OCI-LY3 (cell line): ENCODE measurements around the gene PAM.

Experiments
- CTCF ChIP-seq: fragments of 200-600, 300-600 bp; sonication (generic); IDR thresholded peaks from 2 replicates; pipeline ENCODE4 v1.5.1; 2014; ENCODE audit warnings: antibody characterized with exemption, low read length, low read depth
- EZH2phosphoT487 ChIP-seq: fragments of 200-600 bp; shearing (Covaris generic); IDR thresholded peaks from 2 replicates; pipeline ENCODE4 v1.6.1; 2018; ENCODE audit warnings: antibody characterized with exemption, mixed run types, low read depth

DNA sequence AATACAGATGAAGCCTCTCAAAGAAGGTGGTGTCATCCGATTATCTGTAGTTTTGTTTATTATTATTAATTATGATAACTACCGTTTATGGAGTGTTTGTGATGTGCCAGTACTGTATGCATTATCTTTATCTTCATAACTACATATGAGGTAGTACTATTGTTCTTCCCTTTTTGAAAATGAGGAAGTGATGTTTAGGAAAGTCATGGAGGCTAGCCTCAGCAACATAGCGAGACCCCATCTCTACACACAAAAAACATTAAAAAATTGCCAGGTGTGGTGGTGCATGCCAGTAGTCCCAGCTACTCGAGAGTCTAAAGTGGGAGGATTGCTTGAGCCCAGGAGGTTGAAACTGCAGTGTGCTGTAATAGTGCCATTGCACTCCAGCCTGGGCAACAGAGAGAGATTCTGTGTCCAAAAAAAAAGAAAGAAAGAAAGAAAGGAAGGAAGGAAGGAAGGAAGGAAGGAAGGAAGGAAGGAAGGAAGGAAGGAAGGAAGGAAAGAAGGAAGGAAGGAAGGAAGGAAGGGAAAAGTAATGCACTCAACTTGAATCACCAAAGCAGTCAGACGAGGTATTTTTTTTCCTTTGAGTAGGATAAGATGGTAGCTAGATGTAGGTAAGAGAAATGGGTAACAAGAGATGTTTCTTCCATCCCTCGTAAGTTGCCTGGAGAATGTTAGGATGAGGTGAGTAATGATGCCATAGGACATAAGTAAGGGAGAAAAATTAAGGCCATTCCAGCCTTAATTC, 47.8 kb downstream of the PAM start:
- TF ChIP-seq CTCF (no peak), EZH2phosphoT487 (no peak)
